HepG2 (cell line): ENCODE results near the gene FALEC. TPM values are rescaled to one million over a fixed set of nuclear protein-coding genes. Genes with fewer than 3 reads are reported as not detected.

Source experiments
- AGO2 ChIP-seq: fragments of 200-400 bp; formaldehyde crosslinking; optimal IDR thresholded peaks from 2 replicates; pipeline ENCODE3; 2017; ENCODE audit warnings: mild to moderate bottlenecking, low read depth, low read length, moderate library complexity
- CHD2 ChIP-seq: IDR thresholded peaks from 2 replicates; pipeline ENCODE4 v1.6.1; 2011; ENCODE audit warnings: low read depth, low read length, improper control_type of control experiment
- CREB1 ChIP-seq, 2 experiments: fragments of 450-650 bp in 1 of 2; IDR thresholded peaks; 2 replicates each; pipeline ENCODE4 v1.6.1; 2016 to 2017; ENCODE audit warnings: control low read depth in 1 of 2, mild to moderate bottlenecking in 1 of 2, missing compliant biosample characterization in 1 of 2, missing genetic modification characterization in 1 of 2
- EEA1 ChIP-seq: sonication (generic); formaldehyde crosslinking; IDR thresholded peaks from 2 replicates; pipeline ENCODE4 v1.5.1; 2020; ENCODE audit warnings: mild to moderate bottlenecking, missing genetic modification reagents, borderline replicate concordance
- GMEB1 ChIP-seq: sonication (generic); formaldehyde crosslinking; IDR thresholded peaks from 2 replicates; pipeline ENCODE4 v1.5.1; 2020; ENCODE audit warnings: missing genetic modification reagents, mild to moderate bottlenecking, borderline replicate concordance
- GTF3A ChIP-seq: sonication (generic); formaldehyde crosslinking; conservative IDR thresholded peaks from 2 replicates; pipeline ENCODE4 v1.4.0; 2020; ENCODE audit warnings: mild to moderate bottlenecking, missing genetic modification reagents
- MEIS1 ChIP-seq: sonication (generic); formaldehyde crosslinking; IDR thresholded peaks from 2 replicates; pipeline ENCODE4 v1.9.0; 2021; ENCODE audit warnings: mild to moderate bottlenecking, missing genetic modification reagents, moderate library complexity, borderline replicate concordance
- NCOA5 ChIP-seq: sonication (generic); formaldehyde crosslinking; IDR thresholded peaks from 2 replicates; pipeline ENCODE4 v1.4.0; 2020; ENCODE audit warnings: missing genetic modification reagents
- RFX1 ChIP-seq: fragments of 450-650 bp; IDR thresholded peaks from 2 replicates; pipeline ENCODE4 v1.6.1; 2017
- SIN3A ChIP-seq: IDR thresholded peaks from 2 replicates; pipeline ENCODE4 v1.6.1; 2011; ENCODE audit warnings: low read depth, mild to moderate bottlenecking, control low read depth, low read length, borderline replicate concordance
- SKI ChIP-seq: fragments of 450-650 bp; IDR thresholded peaks from one replicate; pipeline ENCODE4 v1.6.1; 2018; ENCODE audit warnings: mild to moderate bottlenecking; ENCODE audit not compliant: partially characterized antibody
- SMAD9 ChIP-seq: sonication (generic); formaldehyde crosslinking; IDR thresholded peaks from 2 replicates; pipeline ENCODE4 v1.5.1; 2020; ENCODE audit warnings: mild to moderate bottlenecking, missing genetic modification reagents
- SOX13 ChIP-seq, 3 experiments: fragments of 450-650 bp in 1 of 3; sonication (generic) in 1 of 3; formaldehyde crosslinking in 1 of 3; IDR thresholded peaks in 2 of 3; conservative IDR thresholded peaks in 1 of 3; 2 replicates each; pipeline versions ENCODE4 v1.5.0 to v1.6.1; 2016 to 2020; ENCODE audit warnings: antibody characterized with exemption in 1 of 3, mild to moderate bottlenecking in 1 of 3, missing compliant biosample characterization in 1 of 3, missing genetic modification reagents in 1 of 3, moderate library complexity in 1 of 3
- SP140L ChIP-seq: sonication (generic); formaldehyde crosslinking; IDR thresholded peaks from 2 replicates; pipeline ENCODE4 v1.4.0; 2020; ENCODE audit warnings: missing genetic modification reagents, borderline replicate concordance
- TCF7 ChIP-seq: sonication (generic); IDR thresholded peaks from 2 replicates; pipeline ENCODE4 v1.6.1; 2016; ENCODE audit warnings: antibody characterized with exemption, low read depth
- XBP1 ChIP-seq: sonication (generic); formaldehyde crosslinking; IDR thresholded peaks from 2 replicates; pipeline ENCODE4 v1.5.0; 2020; ENCODE audit warnings: missing genetic modification reagents
- ZNF142 ChIP-seq: sonication (generic); formaldehyde crosslinking; IDR thresholded peaks from 2 replicates; pipeline ENCODE4 v1.4.0; 2020; ENCODE audit warnings: missing genetic modification reagents
- ZNF276 ChIP-seq: sonication (generic); formaldehyde crosslinking; IDR thresholded peaks from 2 replicates; pipeline ENCODE4 v1.4.0; 2020; ENCODE audit warnings: mild to moderate bottlenecking, low read depth, missing genetic modification reagents
- ZNF501 ChIP-seq: sonication (generic); formaldehyde crosslinking; IDR thresholded peaks from 2 replicates; pipeline ENCODE4 v1.5.1; 2020; ENCODE audit warnings: mild to moderate bottlenecking, moderate library complexity, missing genetic modification reagents
- ZNF740 ChIP-seq: sonication (generic); formaldehyde crosslinking; IDR thresholded peaks from 2 replicates; pipeline ENCODE4 v1.4.0; 2020; ENCODE audit warnings: missing genetic modification reagents
- polyA plus RNA-seq, 8 experiments: library from polyadenylated mRNA; depleted of rRNA in 3 of 8; stranded (reverse) in 7 of 8; unstranded in 1 of 8; fragments of >200 nt; fragmentation: Illumina TruSeq in 4 of 8; extraction: Trizol in 4 of 8; gene quantifications; 2 replicates each; pipeline versions ENCODE4 v1.2.1 to v1.2.3, GENCODE V29; 2011 to 2016; ENCODE audit warnings: low read depth in 4 of 8, missing spikeins in 1 of 8, mixed read lengths in 1 of 8; ENCODE audit not compliant: insufficient read depth in 1 of 8
- total RNA-seq, 5 experiments: library from RNA; depleted of rRNA; stranded (reverse); fragments of >200 nt; fragmentation: Illumina TruSeq; extraction: Trizol; gene quantifications; 2 replicates each; pipeline ENCODE4 v1.2.3, GENCODE V29; 2016; ENCODE audit warnings: low read depth in 1 of 5

FALEC gene
- total and polyA plus RNA-seq, 2 of the 13 experiments (the other 11 are each of a cell fraction or from before 2014, with no cell fraction given): 0.33 to 0.71 TPM

- TF ChIP-seq ZNF142 (CRISPR knock-in tag): peak; percentile 19; the same call in 1 of the 2 replicates
- TF ChIP-seq CREB1 (IDR thresholded peaks at IDR 0.05): no peak
- TF ChIP-seq CREB1 (CRISPR knock-in tag; IDR thresholded peaks at IDR 0.05): no peak
- TF ChIP-seq SMAD9 (CRISPR knock-in tag): no peak
- TF ChIP-seq SIN3A: 0 out of 2 replicates have a peak, but pooled peaks have one; percentile 5
- no peak for TF ChIP-seq ZNF276 (CRISPR knock-in tag)
- TF ChIP-seq XBP1 (CRISPR knock-in tag): no peak
- no peak for TF ChIP-seq ZNF740
- no peak for TF ChIP-seq TCF7
- TF ChIP-seq AGO2: peak; percentile 83
- TF ChIP-seq ZNF501 (CRISPR knock-in tag): no peak
- no peak for TF ChIP-seq GMEB1 (CRISPR knock-in tag)
- no peak for TF ChIP-seq SP140L
- TF ChIP-seq CHD2: no peak
- no peak for TF ChIP-seq SOX13 (IDR thresholded peaks at IDR 0.05)
- no peak for TF ChIP-seq SOX13 (CRISPR knock-in tag; conservative IDR thresholded peaks at IDR 0.05 in 1 of 2, IDR thresholded peaks at IDR 0.05 in 1 of 2)
- TF ChIP-seq MEIS1 (CRISPR knock-in tag): no peak
- TF ChIP-seq EEA1 (CRISPR knock-in tag): no peak
- TF ChIP-seq GTF3A: no peak
- TF ChIP-seq SKI: no peak
- no peak for TF ChIP-seq NCOA5 (CRISPR knock-in tag)
- TF ChIP-seq RFX1: no peak
These were observed 34.1 kb downstream of the FALEC start (continued) for GRCh38 chr1:150549496-150550221.
